ENCODE results near the gene NT5M.
A peak's percentile ranks its signal among the peaks of the same experiment; 100 is the strongest.
"Not testable (repeated sequence)": the region's sequence is repeated elsewhere in the genome, so short reads cannot be mapped to it uniquely, and the experiment has no call there.

Gene NT5M

DNA sequence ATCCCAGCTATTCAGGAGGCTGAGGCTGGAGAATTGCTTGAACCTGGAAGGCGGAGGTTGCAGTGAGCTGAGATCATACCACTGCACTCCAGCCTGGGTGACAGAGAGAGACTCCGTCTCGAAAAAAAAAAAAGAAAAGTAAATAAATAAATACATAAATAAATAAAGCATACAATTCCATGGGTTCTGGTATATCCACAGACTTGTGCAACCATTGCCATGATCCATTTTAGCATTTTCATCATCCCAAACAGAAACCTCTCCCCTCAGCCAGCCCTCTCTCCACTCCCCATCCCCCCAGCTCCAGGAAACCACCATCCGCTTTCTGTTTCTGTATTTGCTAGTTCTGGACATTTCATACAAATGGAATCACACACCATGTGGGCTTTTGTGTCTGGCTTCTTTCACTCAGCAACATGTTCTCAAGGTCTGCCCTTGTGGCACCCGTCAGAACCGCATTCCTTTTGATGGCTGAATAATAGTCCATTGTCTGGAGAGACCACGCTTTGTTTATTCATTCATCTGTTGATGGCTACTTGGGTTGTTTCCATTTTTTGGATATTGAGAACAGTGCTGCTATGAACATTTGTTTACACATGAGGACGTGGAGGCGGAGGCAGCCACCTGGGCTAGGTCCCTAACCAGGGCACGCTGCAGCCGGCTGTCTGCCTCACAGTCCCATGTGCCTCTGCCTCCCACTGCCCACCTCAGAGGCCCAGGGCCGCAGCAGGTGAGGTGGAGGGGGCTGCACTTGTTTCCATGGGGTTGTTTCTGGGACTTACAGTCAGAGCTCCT is 76.2 kb downstream of the NT5M start:
- in situ Hi-C loops (cut with HindIII; ENCODE audit: low pct_ligation_motif_present, low sequenced_read_pairs): no loop called here
- peaks cover 18% of the 10 kb centered on the region for H3K27me3 ChIP-seq (replicated peaks)
- H3K27ac ChIP-seq: no peak overlapping the region
- H3K36me3 ChIP-seq (replicated peaks): no peaks in the 10 kb centered on the region
- TF ChIP-seq, protein P1, sequence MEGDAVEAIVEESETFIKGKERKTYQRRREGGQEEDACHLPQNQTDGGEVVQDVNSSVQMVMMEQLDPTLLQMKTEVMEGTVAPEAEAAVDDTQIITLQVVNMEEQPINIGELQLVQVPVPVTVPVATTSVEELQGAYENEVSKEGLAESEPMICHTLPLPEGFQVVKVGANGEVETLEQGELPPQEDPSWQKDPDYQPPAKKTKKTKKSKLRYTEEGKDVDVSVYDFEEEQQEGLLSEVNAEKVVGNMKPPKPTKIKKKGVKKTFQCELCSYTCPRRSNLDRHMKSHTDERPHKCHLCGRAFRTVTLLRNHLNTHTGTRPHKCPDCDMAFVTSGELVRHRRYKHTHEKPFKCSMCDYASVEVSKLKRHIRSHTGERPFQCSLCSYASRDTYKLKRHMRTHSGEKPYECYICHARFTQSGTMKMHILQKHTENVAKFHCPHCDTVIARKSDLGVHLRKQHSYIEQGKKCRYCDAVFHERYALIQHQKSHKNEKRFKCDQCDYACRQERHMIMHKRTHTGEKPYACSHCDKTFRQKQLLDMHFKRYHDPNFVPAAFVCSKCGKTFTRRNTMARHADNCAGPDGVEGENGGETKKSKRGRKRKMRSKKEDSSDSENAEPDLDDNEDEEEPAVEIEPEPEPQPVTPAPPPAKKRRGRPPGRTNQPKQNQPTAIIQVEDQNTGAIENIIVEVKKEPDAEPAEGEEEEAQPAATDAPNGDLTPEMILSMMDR (IDR thresholded peaks at IDR 0.05; ENCODE audit: low read depth, low read length, missing control alignments): no peak
- no peak overlapping the region for H3K4me3 ChIP-seq (ENCODE audit: low read depth, low read length)
- DNase-seq: no peak

DNA sequence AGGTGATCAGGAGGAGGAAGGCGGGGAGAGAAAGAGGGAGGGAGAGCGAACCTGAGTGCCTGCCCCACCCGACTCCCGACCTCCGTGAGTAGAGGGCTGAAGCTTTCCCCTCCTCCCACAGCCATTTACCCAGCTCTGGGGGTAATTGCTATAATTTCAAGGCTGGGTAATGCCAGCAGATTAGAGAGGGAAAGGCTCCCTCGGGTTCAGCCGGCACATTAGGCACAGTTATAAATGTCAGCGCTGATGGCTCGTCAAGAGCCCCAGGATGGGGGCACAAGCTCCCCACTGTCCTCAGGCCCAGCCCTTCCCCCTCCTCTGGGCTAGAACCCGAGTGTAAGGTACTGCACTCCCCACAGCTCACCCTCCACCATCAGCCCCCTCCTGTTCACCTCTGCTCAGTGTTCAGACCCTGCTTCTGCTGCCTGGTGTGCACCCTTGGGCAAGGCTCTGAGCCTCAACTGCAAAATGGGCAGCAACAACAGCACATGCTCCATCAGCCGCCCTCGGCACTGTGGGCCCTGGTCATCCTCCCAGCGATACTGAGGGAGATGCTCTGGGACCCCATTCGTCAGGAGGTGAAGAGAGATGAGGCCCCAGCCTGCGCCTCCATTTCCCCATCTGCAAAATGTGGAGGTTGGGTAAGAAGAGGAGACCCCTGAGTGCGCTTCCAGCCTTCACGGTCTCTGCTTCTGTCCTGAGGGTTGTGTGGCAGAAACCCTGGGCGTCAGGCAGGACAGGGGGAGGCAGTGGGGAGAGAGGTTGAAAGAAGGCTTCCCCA is 77.2 kb downstream of the NT5M start:
- H3K27me3 ChIP-seq (replicated peaks): peaks cover 18% of the 10 kb centered on the region
- in situ Hi-C loops (cut with HindIII; ENCODE audit: low pct_ligation_motif_present, low sequenced_read_pairs): no loop called here
- no peaks in the 10 kb centered on the region for H3K36me3 ChIP-seq (replicated peaks)
- no peak for DNase-seq
- H3K27ac ChIP-seq: no peak overlapping the region
- H3K4me3 ChIP-seq (ENCODE audit: low read depth, low read length): no peak overlapping the region
- TF ChIP-seq, protein P1 (IDR thresholded peaks at IDR 0.05; ENCODE audit: low read depth, low read length, missing control alignments): no peak

DNA sequence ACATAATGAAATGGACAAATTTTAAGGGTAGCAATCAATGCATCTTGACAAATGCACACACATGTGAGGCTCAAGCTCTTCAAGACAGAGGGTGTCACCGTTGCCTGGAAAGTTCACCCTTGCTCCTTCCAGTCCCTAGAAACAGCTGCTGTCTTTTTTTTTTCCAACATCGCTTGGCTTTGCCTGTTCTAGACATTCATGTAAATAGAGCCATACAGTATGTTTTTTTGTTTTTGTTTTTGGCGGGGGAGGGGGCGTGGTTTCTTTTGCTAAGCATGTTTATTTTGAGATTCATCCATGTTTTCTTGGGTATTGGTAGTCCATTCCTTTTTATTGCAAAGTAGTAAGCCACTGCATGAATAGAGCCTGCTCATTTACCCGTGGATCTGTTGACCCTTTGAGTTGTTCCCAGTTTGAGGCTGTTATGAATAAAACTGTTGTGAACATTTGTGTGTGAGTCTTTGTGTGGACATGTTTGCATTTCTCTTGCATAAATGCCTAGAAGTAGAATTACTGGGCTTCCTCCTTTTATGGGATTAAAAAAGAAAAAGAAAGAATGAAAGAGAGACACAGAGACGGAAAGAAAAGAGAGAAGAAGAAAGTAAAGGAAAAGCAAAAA is 78.4 kb downstream of the NT5M start:
- H3K27me3 ChIP-seq (replicated peaks): peaks cover 20% of the 10 kb centered on the region
- TF ChIP-seq, protein P1 (IDR thresholded peaks at IDR 0.05; ENCODE audit: low read depth, low read length, missing control alignments): no peak
- no peak overlapping the region for H3K27ac ChIP-seq
- no peak for DNase-seq
- in situ Hi-C loops (cut with HindIII; ENCODE audit: low pct_ligation_motif_present, low sequenced_read_pairs): no loop called here
- H3K4me3 ChIP-seq (ENCODE audit: low read depth, low read length): no peak overlapping the region
- no peaks in the 10 kb centered on the region for H3K36me3 ChIP-seq (replicated peaks)

DNA sequence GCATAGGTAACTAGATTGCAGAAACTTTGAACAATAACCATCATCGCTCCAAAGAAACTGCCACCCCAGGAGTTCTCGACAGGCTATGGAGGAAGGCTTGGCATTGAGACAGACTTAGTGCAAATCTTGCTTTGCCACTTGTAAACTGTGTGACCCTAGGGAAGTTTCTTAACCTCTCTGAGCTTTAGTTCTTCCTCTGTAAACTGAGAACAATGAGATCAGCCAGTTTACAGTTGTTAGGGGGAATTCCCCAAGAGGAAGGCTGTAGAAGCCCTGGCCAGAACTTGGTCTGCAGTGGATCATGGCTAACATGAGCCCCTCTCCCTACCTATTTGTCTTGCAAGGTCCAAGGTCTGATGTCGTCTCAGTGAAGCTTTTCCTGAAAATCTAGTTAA is 78.9 kb downstream of the NT5M start:
- peaks cover 20% of the 10 kb centered on the region for H3K27me3 ChIP-seq (replicated peaks)
- TF ChIP-seq, protein P1 (IDR thresholded peaks at IDR 0.05; ENCODE audit: low read depth, low read length, missing control alignments): no peak
- DNase-seq: no peak
- H3K4me3 ChIP-seq (ENCODE audit: low read depth, low read length): no peak overlapping the region
- no peaks in the 10 kb centered on the region for H3K36me3 ChIP-seq (replicated peaks)
- no peak overlapping the region for H3K27ac ChIP-seq
- in situ Hi-C loops (cut with HindIII; ENCODE audit: low pct_ligation_motif_present, low sequenced_read_pairs): no loop called here

DNA sequence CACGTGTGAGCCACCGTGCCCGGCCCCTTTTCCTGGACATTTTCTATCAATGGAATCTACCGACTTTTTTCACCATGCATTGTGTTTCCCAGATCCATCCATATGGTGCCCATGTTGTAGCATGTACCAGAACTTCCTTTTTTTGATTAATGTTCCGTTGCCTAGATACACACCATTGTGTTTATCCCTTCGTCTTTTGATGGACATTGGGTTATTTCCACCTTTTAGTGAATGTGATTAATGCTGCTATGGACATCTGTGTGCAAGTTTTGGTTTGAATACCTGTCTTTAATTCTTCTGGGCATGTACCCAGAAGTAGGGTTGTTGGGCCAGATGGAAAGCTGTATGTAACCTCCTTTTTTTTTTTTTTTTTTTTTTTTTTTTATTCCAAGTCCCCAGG is 79.8 kb downstream of the NT5M start:
- Histone ChIP-seq H3K27me3 (replicated peaks) (peaks cover 20% of the 10 kb centered on the region), H3K4me3 (ENCODE audit: low read depth, low read length) (no peak overlapping the region), H3K27ac (no peak overlapping the region), H3K36me3 (replicated peaks) (no peaks in the 10 kb centered on the region)
- DNase-seq: no peak
- TF ChIP-seq, protein P1 (IDR thresholded peaks at IDR 0.05; ENCODE audit: low read depth, low read length, missing control alignments): no peak
- in situ Hi-C loops (cut with HindIII; ENCODE audit: low pct_ligation_motif_present, low sequenced_read_pairs): no loop called here

DNA sequence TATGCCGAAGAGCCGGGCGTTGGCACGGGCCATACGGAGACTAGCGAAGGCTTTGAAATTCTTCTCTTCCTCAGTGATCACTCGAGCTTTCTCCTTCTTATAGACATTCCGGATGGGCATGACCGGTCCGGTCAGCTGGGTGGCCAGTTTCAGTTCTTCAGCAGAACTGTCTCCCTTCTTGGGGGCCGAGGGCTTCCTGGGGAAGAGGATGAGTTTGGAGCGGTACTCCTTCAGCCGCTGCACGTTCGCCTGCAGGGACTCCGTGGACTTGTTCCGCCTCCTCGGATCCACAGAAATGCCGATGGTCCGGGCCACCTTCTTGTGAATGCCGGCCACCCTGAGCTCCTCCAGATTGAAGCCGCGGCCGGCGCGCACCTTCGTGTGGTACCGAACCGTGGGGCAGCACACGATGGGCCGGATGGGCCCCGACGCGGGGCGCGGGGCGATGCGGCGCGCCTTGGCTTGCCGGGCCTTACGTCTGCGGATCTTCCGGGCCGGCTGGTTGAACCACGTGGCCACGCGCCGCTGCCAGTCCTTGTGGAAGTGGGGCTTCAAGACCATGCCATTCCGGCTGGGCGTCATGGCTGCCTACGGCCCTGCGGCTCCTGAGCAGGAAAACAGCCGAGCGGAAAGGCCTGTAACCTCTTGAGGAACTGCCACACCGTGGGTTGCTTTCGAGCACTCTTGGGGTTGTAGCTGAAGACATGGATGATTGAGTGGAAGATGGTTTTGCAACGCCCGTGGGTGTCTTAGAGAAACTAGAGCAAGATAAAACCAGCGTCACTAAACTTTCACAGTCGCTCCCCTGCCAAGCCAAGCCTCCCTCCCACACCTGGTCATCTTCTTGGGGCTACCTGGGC is 80.5 kb downstream of the NT5M start:
- H3K27ac ChIP-seq; in situ Hi-C loops (cut with HindIII; ENCODE audit: low pct_ligation_motif_present, low sequenced_read_pairs); DNase-seq; H3K36me3 ChIP-seq (replicated peaks): not testable (repeated sequence)
- peak overlapping the region; percentile 31 for H3K4me3 ChIP-seq (ENCODE audit: low read depth, low read length)
- peaks cover 20% of the 10 kb centered on the region for H3K27me3 ChIP-seq (replicated peaks)

Measured in brain microvascular endothelial cell (primary cell).